MCF 10A (cell line): ENCODE measurements around the gene PALB2. TPM values are rescaled to one million over a fixed set of nuclear protein-coding genes. Genes with fewer than 3 reads are reported as not detected.

ENCODE experiments used
- BruUV-seq: library from RNA; stranded (reverse); fragments of 400-500 nt; replicated peaks from 2 replicates; lab custom pipeline; 2021; lab: Mats Ljungman, UMichigan
- CTCF ChIA-PET: fragments of 300-600 bp; sonication (Branson Sonifier 250); formaldehyde crosslinking; extraction: SDS; loops from one replicate; lab custom pipeline; 2021; ENCODE audit warnings: antibody characterized with exemption, inconsistent platforms; lab: Yijun Ruan, JAX
- POLR2A ChIA-PET: fragments of 300-600, 350-650 bp; sonication (Branson Sonifier 250); formaldehyde crosslinking; extraction: SDS; loops from one replicate; lab custom pipeline; 2020; ENCODE audit warnings: antibody characterized with exemption, inconsistent platforms; lab: Yijun Ruan, JAX
- DNase-seq: peaks from one replicate; pipeline ENCODE4 v3.0.0-alpha.2; 2018; ENCODE audit not compliant: unreplicated experiment
- H3K27ac Mint-ChIP-seq: one replicate; pipeline ENCODE4 v1.8.0; 2022; ENCODE audit warnings: mild to moderate bottlenecking, low read depth, mixed read lengths; ENCODE audit not compliant: unreplicated experiment
- H3K27me3 Mint-ChIP-seq: one replicate; pipeline ENCODE4 v1.8.0; 2022; ENCODE audit warnings: mixed read lengths; ENCODE audit not compliant: insufficient read depth, unreplicated experiment
- H3K36me3 Mint-ChIP-seq: one replicate; pipeline ENCODE4 v1.8.0; 2022; ENCODE audit warnings: mild to moderate bottlenecking, moderate library complexity, mixed read lengths; ENCODE audit not compliant: insufficient read depth, unreplicated experiment
- H3K4me1 Mint-ChIP-seq: one replicate; pipeline ENCODE4 v1.8.0; 2022; ENCODE audit warnings: mixed read lengths; ENCODE audit not compliant: insufficient read depth, unreplicated experiment
- H3K4me3 Mint-ChIP-seq: one replicate; pipeline ENCODE4 v1.8.0; 2022; ENCODE audit warnings: mild to moderate bottlenecking, moderate library complexity, mixed read lengths; ENCODE audit not compliant: unreplicated experiment
- H3K9me3 Mint-ChIP-seq: one replicate; pipeline ENCODE4 v1.8.0; 2022; ENCODE audit warnings: mixed read lengths; ENCODE audit not compliant: unreplicated experiment
- CTCF ChIP-seq: fragments of 200-600 bp; IDR thresholded peaks from one replicate; pipeline ENCODE4 v1.8.0; 2022; ENCODE audit warnings: antibody characterized with exemption, mild to moderate bottlenecking; ENCODE audit not compliant: unreplicated experiment
- intact Hi-C: fragments of 100-400 bp; cut with micrococcal nuclease; formaldehyde crosslinking; loops from 2 replicates; pipeline ENCODE4 v1.14.1; 2022
- total RNA-seq: library from RNA; stranded (reverse); gene quantifications from 2 replicates; pipeline ENCODE4 v1.2.3, GENCODE V29; 2022

The PALB2 gene
- total RNA-seq, 1 experiment from 2014 or later, result 20.8 TPM

DNA sequence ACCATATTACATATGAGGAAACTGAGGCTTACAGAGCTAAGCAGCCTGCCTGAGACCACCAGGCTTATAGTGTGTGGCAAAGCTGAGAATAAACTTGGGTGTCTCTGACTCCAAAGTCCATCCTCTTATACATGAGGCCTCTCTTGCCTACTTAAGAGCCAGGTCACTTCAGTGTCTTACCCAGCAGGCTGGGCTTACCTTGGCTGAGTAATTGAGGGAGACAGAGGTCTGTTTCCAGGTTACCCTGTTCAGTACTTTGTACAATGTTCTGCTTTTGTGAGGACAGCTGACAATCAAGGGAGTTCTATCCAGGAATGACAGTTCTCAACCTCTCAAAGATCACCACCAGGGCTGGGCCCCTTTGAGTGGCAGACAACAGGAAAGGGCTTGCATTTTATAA is 59.3 kb downstream of the PALB2 start:
- Mint-ChIP-seq H3K36me3 (peaks cover 87% of the 10 kb centered on the region), H3K4me3 (no peak overlapping the region), H3K27me3 (no peaks in the 10 kb centered on the region), H3K9me3 (no peaks in the 10 kb centered on the region), H3K4me1 (no peaks in the 10 kb centered on the region), H3K27ac (no peak overlapping the region)
- DNase-seq, result no peak
- ChIA-PET CTCF (interaction anchor here (0.6 to 1.7 kb wide), 5 partner anchors 9 to 98 kb away, joined by 3 to 5 read pairs (median 3); partner anchors contain the start of gene NDUFAB1), POLR2A (interaction anchor here (1.2 kb wide), 1 partner anchor 59 kb away, joined by 3 read pairs; the partner anchor contains the start of gene PALB2)
- intact Hi-C loops, result no loop called here
- BruUV-seq, result no TSS peak
- TF ChIP-seq CTCF, result no peak

DNA sequence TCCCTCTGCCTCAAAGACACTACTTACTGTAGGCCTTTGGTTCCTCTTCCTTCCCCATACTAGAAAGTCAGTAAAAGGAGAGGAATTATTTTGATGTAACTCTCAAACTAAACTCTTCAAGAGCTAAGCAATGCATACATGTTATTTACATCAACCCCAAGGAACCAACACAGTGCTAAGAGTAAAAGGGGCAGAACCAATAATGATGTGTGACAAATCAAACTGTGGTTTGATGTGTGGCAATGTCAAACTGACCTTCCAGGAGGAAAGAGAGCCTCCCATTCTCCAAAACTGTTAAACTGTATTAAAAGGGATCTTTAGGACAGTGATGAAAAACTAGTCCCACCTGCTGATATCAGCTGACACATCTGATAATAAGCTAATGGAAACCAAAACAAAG is 60.7 kb downstream of the PALB2 start:
- ChIA-PET CTCF (interaction anchor here (1.7 kb wide), 1 partner anchor 11 kb away, joined by 5 read pairs; no protein-coding TSS in a partner anchor), POLR2A (interaction anchor here (0.5 kb wide), 1 partner anchor 481 kb away, joined by 4 read pairs; no protein-coding TSS in a partner anchor)
- no peak for DNase-seq
- Mint-ChIP-seq H3K36me3 (peaks cover 78% of the 10 kb centered on the region), H3K27me3 (no peaks in the 10 kb centered on the region), H3K9me3 (no peaks in the 10 kb centered on the region), H3K4me3 (no peak overlapping the region), H3K27ac (no peak overlapping the region), H3K4me1 (no peaks in the 10 kb centered on the region)
- intact Hi-C loops, result no loop called here
- TF ChIP-seq CTCF, result no peak
- no TSS peak for BruUV-seq

DNA sequence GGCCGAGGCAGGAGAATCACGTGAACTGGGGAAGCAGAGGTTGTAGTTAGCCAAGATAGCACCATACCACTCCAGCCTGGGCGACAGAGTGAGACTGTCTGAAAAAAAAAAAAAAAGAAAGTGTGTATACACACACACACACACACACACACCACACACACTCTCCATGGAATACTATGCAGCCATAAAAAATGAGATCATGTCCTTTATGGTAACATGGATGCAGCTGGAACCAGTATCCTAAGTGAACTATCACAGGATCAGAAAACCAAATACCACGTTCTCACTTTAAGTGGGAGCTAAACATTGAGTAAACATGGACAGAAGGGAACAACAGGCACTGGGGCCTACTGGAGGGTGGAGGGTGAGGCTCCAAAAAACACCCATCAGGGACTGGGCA is 61.7 kb downstream of the PALB2 start:
- Mint-ChIP-seq H3K27me3 (no peaks in the 10 kb centered on the region), H3K9me3 (no peaks in the 10 kb centered on the region), H3K4me1 (no peaks in the 10 kb centered on the region), H3K4me3 (no peak overlapping the region), H3K27ac (no peak overlapping the region), H3K36me3 (peaks cover 68% of the 10 kb centered on the region)
- ChIA-PET POLR2A (interaction anchor here (0.7 kb wide), 1 partner anchor 11 kb away, joined by 3 read pairs; no protein-coding TSS in a partner anchor), CTCF (no interaction called here)
- no peak for DNase-seq
- intact Hi-C loops, result no loop called here
- TF ChIP-seq CTCF, result no peak
- BruUV-seq, result no TSS peak

DNA sequence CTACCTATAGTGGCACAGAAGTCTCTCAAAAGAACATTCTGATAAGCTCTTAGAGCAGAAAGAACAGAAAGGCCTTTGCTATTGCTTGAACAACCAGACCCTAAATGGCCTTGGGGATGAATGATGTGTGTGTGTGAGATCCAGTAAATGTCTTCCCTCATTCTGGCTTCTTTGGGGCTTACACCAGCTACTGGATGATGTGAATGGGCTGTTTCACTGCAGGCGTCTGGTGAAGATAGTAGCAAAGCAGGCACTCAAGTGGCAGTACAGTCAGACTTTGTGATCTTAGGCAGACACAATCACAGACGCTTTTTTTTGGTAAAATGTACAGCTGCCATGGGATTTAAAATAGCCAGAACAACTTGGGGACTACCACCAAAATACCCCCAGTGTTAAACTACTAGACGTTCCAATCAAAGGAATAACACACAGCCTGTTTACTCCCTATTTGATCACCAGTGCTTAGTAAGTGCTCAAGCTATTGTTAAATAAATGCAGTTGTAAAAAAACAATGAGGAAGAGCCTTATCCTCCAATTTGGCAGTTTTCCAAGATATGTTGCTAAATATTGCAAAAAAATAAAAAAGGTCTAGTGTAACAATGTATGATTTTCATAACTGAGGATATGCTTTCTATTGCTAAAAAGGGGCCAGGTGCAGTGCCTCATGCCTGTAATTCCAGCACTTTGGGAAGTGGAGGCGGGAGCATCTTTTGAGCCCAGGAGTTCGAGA is 62.8 kb downstream of the PALB2 start:
- no peak overlapping the region for H3K27ac Mint-ChIP-seq
- peaks cover 58% of the 10 kb centered on the region for H3K36me3 Mint-ChIP-seq
- ChIA-PET CTCF (interaction anchor here (0.6 to 1.0 kb wide), 2 partner anchors 60 to 1002 kb away, joined by 3 read pairs; no protein-coding TSS in a partner anchor), POLR2A (interaction anchor here (0.7 to 1.1 kb wide), 3 partner anchors 14 to 24 kb away, joined by 3 to 4 read pairs (median 4); no protein-coding TSS in a partner anchor)
- no peaks in the 10 kb centered on the region for H3K4me1 Mint-ChIP-seq
- TSS peak; percentile 10 for BruUV-seq
- no peak for TF ChIP-seq CTCF
- peak; percentile 30 for DNase-seq
- H3K4me3 Mint-ChIP-seq, result no peak overlapping the region
- intact Hi-C loops, result no loop called here
- H3K9me3 Mint-ChIP-seq, result no peaks in the 10 kb centered on the region
- no peaks in the 10 kb centered on the region for H3K27me3 Mint-ChIP-seq
